GM21737 (cell line): Measurements from ENCODE around the gene WNK2.

ENCODE experiments used
- ATAC-seq: cut with Tn5 transposase; IDR thresholded peaks from one replicate; pipeline ENCODE4 v1.9.1; 2021; ENCODE audit warnings: mild to moderate bottlenecking, moderate library complexity; ENCODE audit not compliant: unreplicated experiment

The WNK2 gene

GRCh38 chr9:93303258-93303771 lies 119.4 kb downstream of the WNK2 start:
- no peak for ATAC-seq

- ATAC-seq: no peak
Measured at GRCh38 chr9:93303806-93304573, 120.1 kb downstream of the WNK2 start.

GRCh38 chr9:93304574-93305496 lies 120.9 kb downstream of the WNK2 start:
- ATAC-seq: no peak

DNA sequence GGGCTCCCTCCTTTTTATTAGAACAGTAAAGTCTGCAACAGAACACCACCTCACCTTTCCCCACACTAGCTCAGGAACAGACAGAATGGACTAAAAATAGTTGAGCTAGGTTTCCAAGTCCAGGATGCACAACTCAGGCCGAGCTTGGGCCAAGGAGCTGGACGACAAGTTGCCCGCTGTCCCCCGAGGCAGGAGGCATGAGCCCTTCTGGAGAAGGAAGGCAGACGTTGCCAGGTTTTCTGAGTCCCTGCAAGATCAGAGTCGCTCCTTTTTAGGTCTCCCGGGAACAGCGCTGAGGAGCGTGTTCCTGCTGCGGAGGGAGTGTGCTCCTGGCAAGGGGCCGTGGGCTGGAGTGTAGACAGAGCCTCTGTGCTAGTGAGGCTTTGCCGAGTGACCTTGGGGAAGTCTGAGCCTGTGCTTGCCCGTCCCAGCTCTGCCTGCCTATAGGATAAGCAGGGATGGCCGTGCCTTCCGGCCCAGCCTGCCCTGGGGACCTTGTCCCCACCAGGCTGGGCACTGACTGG lies 121.6 kb downstream of the WNK2 start:
- ATAC-seq: no peak

DNA sequence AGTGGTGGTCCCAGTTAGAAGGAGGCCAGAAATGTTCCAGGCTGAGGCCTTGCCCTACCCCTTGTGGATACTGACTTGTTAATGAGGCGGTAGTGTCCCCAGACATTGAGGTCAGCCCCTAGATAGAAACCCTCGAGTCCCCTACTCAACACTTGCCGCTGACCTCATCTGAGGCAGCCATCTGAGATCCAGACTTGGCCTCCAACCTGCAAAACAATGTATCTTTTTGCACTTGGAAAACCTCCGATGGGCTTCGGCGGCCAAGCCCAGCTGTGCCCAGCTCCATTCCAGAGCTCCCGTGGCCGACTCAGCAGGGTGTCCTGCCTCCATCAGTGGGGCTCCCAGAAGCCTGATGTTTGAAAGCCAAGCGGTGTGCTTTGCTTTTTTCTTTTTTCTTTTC lies 122.1 kb downstream of the WNK2 start:
- no peak for ATAC-seq

DNA sequence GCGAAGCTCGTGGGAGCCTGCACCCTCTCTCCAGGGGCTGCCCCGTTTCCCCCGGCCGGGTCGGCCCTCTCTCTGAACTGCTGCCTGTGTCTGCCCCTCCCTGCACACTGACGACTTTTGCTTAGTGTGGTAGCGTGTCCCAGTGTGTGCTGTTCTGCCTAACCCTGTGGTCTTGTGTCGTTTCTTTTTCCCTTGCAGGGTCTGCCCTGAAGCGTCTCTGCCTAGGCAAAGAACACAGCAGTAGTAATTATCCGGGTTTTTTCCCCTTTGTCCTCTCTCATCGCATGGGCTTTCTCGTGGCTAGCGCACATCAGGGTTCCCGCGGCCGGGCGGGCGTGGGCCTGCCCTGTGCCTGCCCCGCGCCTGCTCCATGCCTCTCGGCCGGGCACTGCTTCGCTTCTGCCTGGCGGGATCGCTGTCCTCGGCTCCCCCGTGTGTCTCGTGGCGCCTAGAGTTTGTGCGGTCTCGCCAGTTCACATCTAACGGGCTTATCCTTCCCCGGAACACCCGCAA lies 122.7 kb downstream of the WNK2 start:
- no peak for ATAC-seq

GRCh38 chr9:93307468-93308157 lies 123.7 kb downstream of the WNK2 start:
- ATAC-seq: no peak

DNA sequence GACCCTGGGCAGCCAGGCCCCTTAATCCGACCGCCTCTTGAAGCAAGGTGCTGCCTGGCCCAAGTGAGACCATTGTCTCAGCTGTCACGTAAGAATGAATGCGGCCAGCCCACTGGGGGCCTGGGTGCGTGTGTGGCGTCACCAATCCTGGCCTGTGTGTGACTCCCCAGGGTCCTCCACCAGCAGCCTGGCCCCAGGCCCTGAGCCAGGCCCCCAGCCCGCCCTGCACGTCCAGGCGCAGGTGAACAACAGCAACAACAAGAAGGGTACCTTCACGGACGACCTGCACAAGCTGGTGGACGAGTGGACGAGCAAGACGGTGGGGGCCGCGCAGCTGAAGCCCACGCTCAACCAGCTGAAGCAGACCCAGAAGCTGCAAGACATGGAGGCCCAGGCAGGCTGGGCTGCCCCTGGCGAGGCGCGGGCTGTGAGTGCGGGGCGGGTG lies 124.2 kb downstream of the WNK2 start:
- no peak for ATAC-seq

- no peak for ATAC-seq
Measured at GRCh38 chr9:93308676-93309075, 124.7 kb downstream of the WNK2 start.

DNA sequence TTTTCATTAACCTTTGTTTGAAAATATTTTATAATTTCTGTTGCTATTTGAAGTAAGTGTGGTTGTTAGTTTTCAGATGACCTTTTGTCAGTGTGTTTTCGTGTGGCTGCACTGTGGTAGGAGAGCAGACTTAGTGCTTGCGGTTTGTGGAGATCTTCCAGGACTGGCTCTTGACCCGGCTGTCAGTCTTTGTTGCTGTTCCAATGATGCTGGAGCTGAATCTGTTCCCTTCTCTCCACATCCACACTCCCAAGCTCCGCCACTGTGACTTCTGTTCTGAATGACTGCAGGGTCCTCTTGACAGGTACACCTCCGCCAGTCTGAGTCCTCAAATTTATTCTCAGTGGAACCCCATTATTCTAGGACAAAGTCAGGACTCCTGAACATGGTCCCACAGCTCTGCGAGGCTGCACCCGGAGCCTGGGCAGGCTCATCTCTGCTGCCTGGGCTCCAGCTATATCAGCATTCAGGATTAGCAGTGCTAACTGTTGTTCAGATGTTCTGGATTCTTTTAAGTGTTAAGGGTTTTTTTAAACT lies 126.0 kb downstream of the WNK2 start:
- ATAC-seq: no peak

DNA sequence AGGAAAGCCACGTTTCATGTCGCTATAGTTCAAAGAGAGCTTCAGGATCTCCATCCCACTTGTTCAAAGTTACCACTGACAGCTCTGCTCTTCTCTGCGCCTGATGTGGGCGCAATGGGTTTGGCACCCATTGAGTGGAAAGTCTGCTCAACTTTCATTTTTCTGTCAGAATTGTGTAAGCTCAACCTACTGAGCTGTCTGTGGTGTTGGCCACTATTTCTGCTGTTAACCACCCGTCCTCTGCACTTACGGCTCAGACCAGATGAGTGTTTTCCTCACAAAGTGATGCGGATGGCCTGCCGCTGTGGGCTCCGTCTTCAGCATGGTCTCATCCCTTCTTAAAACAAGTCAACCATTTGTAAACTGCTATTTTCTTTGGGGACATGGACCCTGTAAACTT lies 131.2 kb downstream of the WNK2 start:
- ATAC-seq: no peak

- ATAC-seq: no peak
Measured at GRCh38 chr9:93315960-93316359, 132.0 kb downstream of the WNK2 start.

DNA sequence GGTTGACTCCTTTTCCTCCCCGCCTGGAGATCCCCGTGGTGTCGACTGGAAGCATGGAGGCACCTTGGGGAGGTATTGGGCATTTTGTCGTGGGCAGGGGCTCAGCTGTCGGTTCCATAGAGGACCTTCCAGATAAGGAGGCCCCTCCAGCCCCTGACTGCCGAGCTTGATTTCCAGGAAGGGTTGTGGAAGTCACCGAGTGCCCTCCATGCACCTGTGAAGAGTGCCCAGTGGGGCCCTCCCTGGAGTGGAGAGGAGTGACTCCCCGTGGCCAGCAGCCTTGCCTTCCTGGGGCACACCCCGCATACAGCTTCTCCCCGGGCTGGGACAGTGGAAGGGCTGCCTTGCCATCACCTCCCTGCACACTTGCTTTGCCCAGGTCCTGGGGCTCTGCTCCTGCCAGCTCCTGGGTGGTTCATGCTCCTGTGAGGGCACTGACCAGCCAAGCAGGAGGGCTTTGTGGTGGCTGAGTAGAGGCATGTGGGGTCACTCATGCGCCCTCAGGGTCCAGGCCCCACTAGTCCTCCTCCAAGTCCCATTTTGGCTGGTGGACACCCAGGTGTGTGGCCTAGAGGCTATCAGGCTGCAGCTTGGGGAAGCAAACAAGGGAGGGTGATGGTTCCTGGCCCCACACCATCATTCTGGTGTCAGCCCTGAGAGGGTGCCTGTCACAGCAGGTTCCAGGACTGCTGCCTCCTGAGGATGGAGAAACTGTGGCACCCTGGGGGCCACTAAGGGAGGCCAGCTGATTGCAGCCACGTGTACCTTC lies 133.0 kb downstream of the WNK2 start:
- no peak for ATAC-seq

GRCh38 chr9:93317495-93318094 lies 133.7 kb downstream of the WNK2 start:
- no peak for ATAC-seq

- ATAC-seq: no peak
Measured at GRCh38 chr9:93318480-93318879, 134.5 kb downstream of the WNK2 start.

GRCh38 chr9:93319301-93319991 lies 135.5 kb downstream of the WNK2 start:
- no peak for ATAC-seq

GRCh38 chr9:93319992-93320500 lies 136.1 kb downstream of the WNK2 start:
- ATAC-seq: no peak

DNA sequence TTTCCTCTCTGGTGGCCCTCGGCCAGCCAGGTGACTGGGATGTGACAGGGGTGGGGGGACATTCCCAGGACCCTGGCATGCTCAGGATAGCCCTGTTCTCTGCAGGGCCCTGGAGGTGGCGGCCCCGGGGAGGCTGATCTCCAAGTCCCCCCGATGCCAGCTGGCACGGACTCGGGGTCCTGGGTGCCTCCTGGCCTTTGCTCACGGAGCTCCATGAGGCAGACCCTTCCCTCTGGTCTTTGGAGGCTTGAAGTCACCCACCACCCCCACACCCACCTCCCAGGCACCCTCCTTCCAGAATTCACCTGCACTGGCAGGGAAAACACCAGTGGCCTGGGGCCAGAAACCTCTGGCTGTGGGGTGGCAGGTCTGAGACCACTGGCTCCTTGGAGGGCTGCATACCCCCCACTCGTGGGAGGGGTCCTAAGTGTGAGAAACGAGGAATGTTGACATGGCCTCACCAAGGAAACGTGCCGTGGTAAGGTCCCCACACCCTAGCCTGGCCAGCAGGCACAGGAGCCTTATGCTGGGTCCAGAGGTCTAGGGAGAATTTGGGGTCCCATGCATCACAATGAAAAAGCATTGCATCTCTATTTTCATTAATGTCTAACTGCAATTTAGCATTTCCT lies 136.8 kb downstream of the WNK2 start:
- no peak for ATAC-seq
